Ishikawa (cell line): ENCODE measurements around the gene C6orf62.
A peak's percentile ranks its signal among the peaks of the same experiment; 100 is the strongest.

ENCODE experiments used
- CEBPB ChIP-seq: IDR thresholded peaks from 2 replicates; pipeline ENCODE4 v1.6.1; 2012
- CREB1 ChIP-seq: IDR thresholded peaks from 2 replicates; pipeline ENCODE4 v1.6.1; 2012; ENCODE audit warnings: low read depth
- EGR1 ChIP-seq: IDR thresholded peaks from 2 replicates; pipeline ENCODE4 v1.6.1; 2012
- EP300 ChIP-seq: IDR thresholded peaks from 2 replicates; pipeline ENCODE4 v1.6.1; 2012; ENCODE audit warnings: borderline replicate concordance
- FOXM1 ChIP-seq: IDR thresholded peaks from 2 replicates; pipeline ENCODE4 v1.6.1; 2012; ENCODE audit warnings: low read depth, borderline replicate concordance
- NFIC ChIP-seq: IDR thresholded peaks from 2 replicates; pipeline ENCODE4 v1.6.1; 2012
- RAD21 ChIP-seq: IDR thresholded peaks from 2 replicates; pipeline ENCODE4 v1.6.1; 2012; ENCODE audit warnings: low read depth
- TAF1 ChIP-seq: IDR thresholded peaks from 2 replicates; pipeline ENCODE4 v1.6.1; 2012; ENCODE audit warnings: low read depth, mild to moderate bottlenecking
- TCF12 ChIP-seq: IDR thresholded peaks from 2 replicates; pipeline ENCODE4 v1.6.1; 2012; ENCODE audit warnings: low read depth
- TEAD4 ChIP-seq: IDR thresholded peaks from 2 replicates; pipeline ENCODE4 v1.6.1; 2012
- YY1 ChIP-seq: IDR thresholded peaks from 2 replicates; pipeline ENCODE4 v1.6.1; 2012; ENCODE audit warnings: low read depth
- ZBTB7A ChIP-seq: IDR thresholded peaks from 2 replicates; pipeline ENCODE4 v1.6.1; 2012; ENCODE audit warnings: low read depth
- TF ChIP-seq, protein P1 (sequence below): IDR thresholded peaks from 2 replicates; pipeline ENCODE4 v1.6.1; 2012
- TF ChIP-seq, protein P2 (sequence below): IDR thresholded peaks from 2 replicates; pipeline ENCODE4 v1.6.1; 2012; ENCODE audit warnings: low read depth, mild to moderate bottlenecking
- TF ChIP-seq, protein P3 (sequence below): IDR thresholded peaks from 2 replicates; pipeline ENCODE4 v1.6.1; 2012

The C6orf62 gene

DNA sequence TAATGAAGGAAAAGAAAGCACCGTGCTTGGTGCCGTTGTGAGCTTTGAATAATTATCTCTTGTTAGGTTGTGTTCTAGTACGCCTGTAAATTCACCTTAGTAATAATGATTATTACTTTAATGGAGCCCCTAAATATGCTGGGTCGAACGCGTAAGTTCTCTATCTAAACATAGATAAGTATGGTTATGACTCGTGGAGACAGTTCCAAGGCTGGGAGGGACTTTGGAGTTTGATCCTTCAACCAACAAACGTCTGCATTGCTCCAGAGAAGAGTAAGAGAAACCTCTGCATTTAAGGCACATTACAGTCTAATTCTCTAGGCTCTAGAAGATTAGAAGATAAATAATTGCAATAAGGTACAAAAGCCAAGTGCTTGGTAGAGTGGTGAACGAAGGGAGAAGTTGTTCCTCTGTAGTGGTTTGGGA is 51.6 kb downstream of the C6orf62 start:
- no peak for TF ChIP-seq YY1
- TF ChIP-seq, protein P1, sequence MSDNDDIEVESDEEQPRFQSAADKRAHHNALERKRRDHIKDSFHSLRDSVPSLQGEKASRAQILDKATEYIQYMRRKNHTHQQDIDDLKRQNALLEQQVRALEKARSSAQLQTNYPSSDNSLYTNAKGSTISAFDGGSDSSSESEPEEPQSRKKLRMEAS, result no peak
- no peak for TF ChIP-seq EP300
- no peak for TF ChIP-seq EGR1
- TF ChIP-seq ZBTB7A, result no peak
- TF ChIP-seq, protein P2, sequence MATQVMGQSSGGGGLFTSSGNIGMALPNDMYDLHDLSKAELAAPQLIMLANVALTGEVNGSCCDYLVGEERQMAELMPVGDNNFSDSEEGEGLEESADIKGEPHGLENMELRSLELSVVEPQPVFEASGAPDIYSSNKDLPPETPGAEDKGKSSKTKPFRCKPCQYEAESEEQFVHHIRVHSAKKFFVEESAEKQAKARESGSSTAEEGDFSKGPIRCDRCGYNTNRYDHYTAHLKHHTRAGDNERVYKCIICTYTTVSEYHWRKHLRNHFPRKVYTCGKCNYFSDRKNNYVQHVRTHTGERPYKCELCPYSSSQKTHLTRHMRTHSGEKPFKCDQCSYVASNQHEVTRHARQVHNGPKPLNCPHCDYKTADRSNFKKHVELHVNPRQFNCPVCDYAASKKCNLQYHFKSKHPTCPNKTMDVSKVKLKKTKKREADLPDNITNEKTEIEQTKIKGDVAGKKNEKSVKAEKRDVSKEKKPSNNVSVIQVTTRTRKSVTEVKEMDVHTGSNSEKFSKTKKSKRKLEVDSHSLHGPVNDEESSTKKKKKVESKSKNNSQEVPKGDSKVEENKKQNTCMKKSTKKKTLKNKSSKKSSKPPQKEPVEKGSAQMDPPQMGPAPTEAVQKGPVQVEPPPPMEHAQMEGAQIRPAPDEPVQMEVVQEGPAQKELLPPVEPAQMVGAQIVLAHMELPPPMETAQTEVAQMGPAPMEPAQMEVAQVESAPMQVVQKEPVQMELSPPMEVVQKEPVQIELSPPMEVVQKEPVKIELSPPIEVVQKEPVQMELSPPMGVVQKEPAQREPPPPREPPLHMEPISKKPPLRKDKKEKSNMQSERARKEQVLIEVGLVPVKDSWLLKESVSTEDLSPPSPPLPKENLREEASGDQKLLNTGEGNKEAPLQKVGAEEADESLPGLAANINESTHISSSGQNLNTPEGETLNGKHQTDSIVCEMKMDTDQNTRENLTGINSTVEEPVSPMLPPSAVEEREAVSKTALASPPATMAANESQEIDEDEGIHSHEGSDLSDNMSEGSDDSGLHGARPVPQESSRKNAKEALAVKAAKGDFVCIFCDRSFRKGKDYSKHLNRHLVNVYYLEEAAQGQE, result no peak
- no peak for TF ChIP-seq TAF1
- no peak for TF ChIP-seq FOXM1
- no peak for TF ChIP-seq NFIC
- TF ChIP-seq TEAD4, result no peak
- no peak for TF ChIP-seq RAD21
- TF ChIP-seq CREB1, result no peak
- TF ChIP-seq CEBPB, result no peak
- TF ChIP-seq TCF12, result no peak
- TF ChIP-seq, protein P3, sequence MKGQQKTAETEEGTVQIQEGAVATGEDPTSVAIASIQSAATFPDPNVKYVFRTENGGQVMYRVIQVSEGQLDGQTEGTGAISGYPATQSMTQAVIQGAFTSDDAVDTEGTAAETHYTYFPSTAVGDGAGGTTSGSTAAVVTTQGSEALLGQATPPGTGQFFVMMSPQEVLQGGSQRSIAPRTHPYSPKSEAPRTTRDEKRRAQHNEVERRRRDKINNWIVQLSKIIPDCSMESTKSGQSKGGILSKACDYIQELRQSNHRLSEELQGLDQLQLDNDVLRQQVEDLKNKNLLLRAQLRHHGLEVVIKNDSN, result no peak

DNA sequence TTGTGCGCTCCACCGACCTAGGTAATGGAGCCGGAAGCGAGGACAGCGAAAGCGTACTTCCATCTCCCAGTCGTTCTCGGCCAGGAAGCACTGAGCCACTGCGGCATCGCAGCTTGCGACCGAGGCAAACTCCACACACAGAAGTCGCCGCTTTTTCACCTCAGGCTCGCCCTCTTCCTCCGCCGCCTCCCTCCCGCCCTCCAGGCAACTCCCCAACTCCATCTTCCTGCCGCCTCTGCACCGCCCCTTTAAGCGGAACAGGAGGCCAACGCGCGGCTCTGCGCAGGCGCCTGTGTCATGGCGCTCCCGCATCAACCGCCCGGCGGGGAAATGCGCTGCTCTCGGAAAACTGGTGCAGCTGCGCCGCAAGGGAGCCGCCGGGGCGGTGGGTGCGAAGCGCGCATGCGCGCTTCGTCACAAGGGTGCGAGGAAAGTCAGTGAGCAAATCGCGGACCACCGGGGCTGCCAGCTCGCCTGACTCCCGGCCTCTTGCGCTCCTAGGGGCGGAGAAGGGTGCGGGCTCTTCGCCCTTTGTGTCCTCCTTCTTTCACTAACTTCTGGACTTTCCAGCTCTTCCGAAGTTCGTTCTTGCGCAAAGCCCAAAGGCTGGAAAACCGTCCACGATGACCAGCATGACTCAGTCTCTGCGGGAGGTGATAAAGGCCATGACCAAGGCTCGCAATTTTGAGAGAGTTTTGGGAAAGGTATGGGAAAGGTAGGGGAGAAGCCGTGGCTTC is 52.1 kb downstream of the C6orf62 start, which contains the start of the genes ACOT13 and TDP2:
TSS of gene ACOT13 (plus strand) at position 437 of the 737 bp plus-strand sequence. CDS start at position 624, 187 bp downstream.
TSS of gene TDP2 (minus strand) at position 259 of the 737 bp plus-strand sequence. CDS start at position 222, 37 bp downstream.
- TF ChIP-seq CREB1 (no peak), CEBPB (peak; percentile 61), EGR1 (no peak), YY1 (peak; percentile 76), ZBTB7A (no peak), TCF12 (0 out of 2 replicates have a peak, but pooled peaks have one; percentile 57), RAD21 (no peak; the same call in 1 of the 2 replicates), TAF1 (peak; percentile 86; the same call in 1 of the 2 replicates)
- TF ChIP-seq, protein P2, result no peak
- TF ChIP-seq, protein P3, result peak; percentile 39; the same call in 1 of the 2 replicates
- TF ChIP-seq, protein P1, result peak; percentile 75; the same call in 1 of the 2 replicates

DNA sequence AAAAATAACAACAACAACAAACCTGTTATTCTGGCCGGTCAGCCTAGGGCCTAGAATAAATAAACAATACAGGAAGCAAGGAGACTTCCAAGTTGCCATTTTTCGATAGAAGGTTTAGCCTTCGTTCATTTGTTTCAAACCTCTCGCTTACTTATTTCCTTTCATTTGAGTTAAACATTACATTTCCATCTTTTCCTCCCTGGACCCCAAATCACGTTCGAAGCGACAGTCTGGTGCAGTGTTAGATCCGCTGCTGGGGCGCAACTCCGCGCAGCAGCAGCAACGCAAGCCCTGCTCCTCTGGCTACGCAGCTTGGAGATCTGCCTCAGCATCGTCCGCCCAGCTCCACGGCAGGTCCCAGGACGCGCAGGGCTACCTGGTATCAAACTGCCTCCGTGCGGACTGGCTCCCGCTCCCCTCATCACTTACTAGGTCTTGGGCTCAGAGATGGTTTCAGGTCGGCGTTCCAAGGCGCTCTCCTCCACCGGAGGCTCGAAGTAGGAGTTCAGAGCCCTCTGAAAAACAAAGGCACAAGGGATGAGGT is 52.8 kb downstream of the C6orf62 start:
- TF ChIP-seq, protein P2, result no peak
- TF ChIP-seq FOXM1 (no peak), EP300 (no peak), ZBTB7A (no peak)
